NCI-H524 treated with DMSO at 0.1 percent for 48 hours (cell line): ENCODE results near the gene IVNS1ABP.
"Not testable (repeated sequence)": the region's sequence is repeated elsewhere in the genome, so short reads cannot be mapped to it uniquely, and the experiment has no call there.

Experiments used
- DNase-seq: peaks from one replicate; lab custom pipeline; 2025; lab: John Stamatoyannopoulos, UW

The IVNS1ABP gene

DNA sequence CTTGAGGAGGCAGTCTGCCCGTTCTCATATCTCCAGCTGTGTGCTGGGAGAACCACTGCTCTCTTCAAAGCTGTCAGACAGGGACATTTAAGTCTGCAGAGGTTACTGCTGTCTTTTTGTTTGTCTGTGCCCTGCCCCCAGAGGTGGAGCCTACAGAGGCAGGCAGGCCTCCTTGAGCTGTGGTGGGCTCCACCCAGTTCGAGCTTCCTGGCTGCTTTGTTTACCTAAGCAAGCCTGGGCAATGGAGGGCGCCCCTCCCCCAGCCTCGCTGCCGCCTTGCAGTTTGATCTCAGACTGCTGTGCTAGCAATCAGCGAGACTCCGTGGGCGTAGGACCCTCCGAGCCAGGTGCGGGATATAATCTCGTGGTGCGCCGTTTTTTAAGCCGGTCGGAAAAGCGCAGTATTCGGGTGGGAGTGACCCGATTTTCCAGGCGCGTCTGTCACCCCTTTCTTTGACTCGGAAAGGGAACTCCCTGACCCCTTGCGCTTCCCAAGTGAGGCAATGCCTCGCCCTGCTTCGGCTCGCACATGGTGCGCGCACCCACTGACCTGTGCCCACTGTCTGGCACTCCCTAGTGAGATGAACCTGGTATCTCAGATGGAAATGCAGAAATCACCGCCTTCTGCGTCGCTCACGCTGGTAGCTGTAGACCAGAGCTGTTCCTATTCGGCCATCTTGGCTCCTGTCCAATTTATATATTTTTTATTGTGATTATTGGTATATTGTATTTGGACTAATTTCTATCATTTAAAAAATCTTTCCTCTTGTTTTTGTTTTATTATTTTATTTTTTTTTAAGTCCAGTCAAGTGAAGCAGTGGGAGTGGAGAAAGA lies 59.7 kb downstream of the IVNS1ABP start:
- DNase-seq = not testable (repeated sequence)

DNA sequence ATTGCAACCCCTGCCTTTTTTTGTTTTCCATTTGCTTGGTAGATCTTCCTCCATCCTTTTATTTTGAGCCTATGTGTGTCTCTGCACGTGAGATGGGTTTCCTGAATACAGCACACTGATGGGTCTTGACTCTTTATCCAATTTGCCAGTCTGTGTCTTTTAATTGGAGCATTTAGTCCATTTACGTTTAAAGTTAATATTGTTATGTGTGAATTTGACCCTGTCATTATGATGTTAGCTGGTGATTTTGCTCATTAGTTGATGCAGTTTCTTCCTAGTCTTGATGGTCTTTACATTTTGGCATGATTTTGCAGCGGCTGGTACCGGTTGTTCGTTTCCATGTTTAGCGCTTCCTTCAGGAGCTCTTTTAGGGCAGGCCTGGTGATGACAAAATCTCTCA lies 61.4 kb downstream of the IVNS1ABP start:
- DNase-seq = not testable (repeated sequence)

DNA sequence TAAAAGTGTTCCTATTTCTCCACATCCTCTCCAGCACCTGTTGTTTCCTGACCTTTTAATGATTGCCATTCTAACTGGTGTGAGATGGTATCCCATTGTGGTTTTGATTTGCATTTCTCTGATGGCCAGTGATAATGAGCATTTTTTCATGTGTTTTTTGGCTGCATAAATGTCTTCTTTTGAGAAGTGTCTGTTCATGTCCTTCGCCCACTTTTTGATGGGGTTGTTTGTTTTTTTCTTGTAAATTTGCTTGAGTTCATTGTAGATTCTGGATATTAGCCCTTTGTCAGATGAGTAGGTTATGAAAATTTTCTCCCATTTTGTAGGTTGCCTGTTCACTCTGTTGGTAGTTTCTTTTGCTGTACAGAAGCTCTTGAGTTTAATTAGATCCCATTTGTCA lies 64.6 kb downstream of the IVNS1ABP start:
- not testable (repeated sequence) for DNase-seq

DNA sequence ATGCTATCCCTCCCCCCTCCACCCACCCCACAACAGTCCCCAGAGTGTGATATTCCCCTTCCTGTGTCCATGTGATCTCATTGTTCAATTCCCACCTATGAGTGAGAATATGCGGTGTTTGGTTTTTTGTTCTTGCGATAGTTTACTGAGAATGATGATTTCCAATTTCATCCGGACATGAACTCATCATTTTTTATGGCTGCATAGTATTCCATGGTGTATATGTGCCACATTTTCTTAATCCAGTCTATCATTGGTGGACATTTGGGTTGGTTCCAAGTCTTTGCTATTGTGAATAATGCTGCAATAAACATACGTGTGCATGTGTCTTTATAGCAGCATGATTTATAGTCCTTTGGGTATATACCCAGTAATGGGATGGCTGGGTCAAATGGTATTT lies 65.1 kb downstream of the IVNS1ABP start:
- DNase-seq = not testable (repeated sequence)

DNA sequence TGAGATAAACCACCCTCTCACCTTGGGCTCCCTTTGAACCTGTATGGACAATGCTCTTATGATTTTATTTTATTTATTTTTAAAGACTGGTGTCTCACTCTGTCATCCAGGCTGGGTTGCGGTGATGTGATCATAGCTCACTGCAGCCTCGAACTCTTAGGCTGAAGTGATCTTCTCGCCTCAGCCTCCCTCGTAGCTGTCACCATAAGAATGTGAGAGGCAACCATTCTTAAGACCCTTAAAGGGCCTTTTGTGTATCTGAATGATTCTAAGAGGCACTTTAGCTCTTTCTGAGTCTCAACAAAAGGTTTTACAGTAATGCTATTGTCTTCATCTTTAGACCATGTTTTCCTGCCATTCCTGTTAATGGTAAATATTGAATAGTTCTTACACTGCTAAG lies 67.0 kb downstream of the IVNS1ABP start:
- DNase-seq = no peak

DNA sequence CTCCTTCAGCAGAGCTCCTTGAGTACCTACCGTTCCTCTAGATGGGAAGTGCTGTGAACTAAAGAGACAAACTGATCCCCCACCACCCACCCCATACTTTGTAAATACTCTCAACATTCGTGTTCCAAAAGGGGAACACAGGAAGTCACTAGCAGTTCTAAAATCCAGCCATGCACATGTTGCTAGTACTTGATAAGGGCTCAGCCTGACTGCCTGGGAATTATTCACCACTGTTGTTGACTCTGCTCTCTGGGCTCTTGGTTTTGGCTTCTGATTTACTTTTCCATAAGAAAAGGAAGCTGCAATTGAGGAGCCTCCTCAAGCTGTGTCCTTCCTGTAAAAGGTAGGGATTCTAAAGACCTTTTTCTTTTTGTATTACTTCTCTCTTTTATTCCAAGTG lies 67.5 kb downstream of the IVNS1ABP start:
- DNase-seq = no peak
